Measurements from ENCODE around the gene SLC10A7. TPM values are rescaled to one million over a fixed set of nuclear protein-coding genes. Genes with fewer than 3 reads are reported as not detected.

SLC10A7 gene
- total RNA-seq, 1 experiment from 2014 or later, result 3.9 TPM

DNA sequence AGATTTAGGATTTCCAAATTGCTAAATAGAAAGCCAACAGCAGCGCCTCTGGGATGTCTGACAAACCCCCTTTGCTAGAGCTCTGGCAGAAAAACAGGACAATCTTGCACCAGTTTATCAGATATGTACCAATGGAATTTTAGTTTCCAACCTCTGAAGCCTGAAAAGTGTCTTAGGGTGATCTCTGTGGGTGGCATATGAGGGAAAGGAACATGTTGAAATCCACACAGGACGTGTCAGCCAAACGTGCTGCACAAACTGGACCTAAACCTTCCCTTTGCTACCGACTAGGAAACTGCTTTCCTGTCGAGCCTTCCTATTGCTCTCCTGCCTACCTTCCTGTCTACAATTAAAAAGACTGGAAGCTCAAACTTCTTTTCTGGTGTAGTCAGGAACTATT, 253.9 kb downstream of the SLC10A7 start:
- no peak overlapping the region for H3K27ac Mint-ChIP-seq
- Histone ChIP-seq H2BK120ac (ENCODE audit: low read depth, low read length, poor library complexity, severe bottlenecking) (no peak overlapping the region), H2AFZ (ENCODE audit: low read length) (no peak overlapping the region), H2AK5ac (ENCODE audit: insufficient read length, low read length) (no peak overlapping the region), H3K4me2 (ENCODE audit: insufficient read depth, insufficient read length, low read length) (no peak overlapping the region), H3K23me2 (ENCODE audit: insufficient read length, low read depth, low read length, poor library complexity, severe bottlenecking) (no peaks in the 10 kb centered on the region), H4K5ac (ENCODE audit: insufficient read length, low read depth, low read length) (no peak overlapping the region), H3K56ac (ENCODE audit: insufficient read length, low read depth, low read length) (no peak overlapping the region), H3T11ph (ENCODE audit: low read length) (no peak overlapping the region), H3K27me3 (ENCODE audit: insufficient read depth, low read length) (no peaks in the 10 kb centered on the region), H3K23ac (ENCODE audit: insufficient read length, low read depth, low read length) (no peak overlapping the region), H4K8ac (replicated peaks; ENCODE audit: insufficient read length, low read depth, low read length) (no peak overlapping the region), H3K79me1 (ENCODE audit: insufficient read depth, low read depth, low read length, poor library complexity, severe bottlenecking) (no peaks in the 10 kb centered on the region), H3K18ac (ENCODE audit: insufficient read length, low read depth, low read length) (no peak overlapping the region), H3K9me3 (ENCODE audit: control insufficient read depth, low read depth, low read length) (no peaks in the 10 kb centered on the region), H2BK5ac (ENCODE audit: insufficient read length, low read length) (no peak overlapping the region), H2BK15ac (ENCODE audit: low read depth, low read length) (no peak overlapping the region), H2BK20ac (ENCODE audit: low read depth, low read length, poor library complexity, severe bottlenecking) (no peak overlapping the region), H3K9ac (ENCODE audit: extremely low read depth, insufficient read length, low read length) (no peak overlapping the region), H3K4me1 (ENCODE audit: insufficient read depth, low read length) (peaks cover 2% of the 10 kb centered on the region; the same call in 1 of the 2 replicates), H4K20me1 (ENCODE audit: control insufficient read depth, insufficient read depth, insufficient read length) (no peaks in the 10 kb centered on the region), H3K14ac (ENCODE audit: insufficient read depth, low read length) (no peak overlapping the region), H3K4ac (ENCODE audit: low read depth, low read length) (no peak overlapping the region), H3K27ac (ENCODE audit: insufficient read length, low read depth, low read length) (no peak overlapping the region), H3K79me2 (ENCODE audit: insufficient read depth, low read length) (no peaks in the 10 kb centered on the region), H4K91ac (ENCODE audit: insufficient read length, low read depth, low read length) (no peak overlapping the region), H2BK12ac (ENCODE audit: insufficient read length, low read depth, low read length) (no peak overlapping the region)
- H3K27me3 Mint-ChIP-seq (ENCODE audit: low read depth), result no peaks in the 10 kb centered on the region
- no peaks in the 10 kb centered on the region for H3K9me3 Mint-ChIP-seq
- no CpG with 5 or more reads among the region's 5 CpGs for WGBS (ENCODE audit: extremely low coverage, insufficient read length, low lambda C conversion rate)
- TF ChIP-seq CTCF (conservative IDR thresholded peaks at IDR 0.05), result no peak
- peaks cover 10% of the 10 kb centered on the region in 2 experiments for H3K4me1 Mint-ChIP-seq
- no peaks in the 10 kb centered on the region for H3K36me3 Mint-ChIP-seq (ENCODE audit: insufficient read depth in 1 of 3, low read depth in 3 of 3)
- no peak overlapping the region for H3K4me3 Mint-ChIP-seq
- no peak for DNase-seq
